Cerebellar nuclear complex (tissue), 1 donor: ENCODE measurements around the gene RFX4.
"Not testable (repeated sequence)": the region's sequence is repeated elsewhere in the genome, so short reads cannot be mapped to it uniquely, and the experiment has no call there.

ENCODE experiments used
- DNase-seq, 2 experiments: peaks; one replicate each; lab custom pipeline; 2025; lab: John Stamatoyannopoulos, UW

Gene RFX4

GRCh38 chr12:106594447-106594846 is 11.6 kb downstream of the RFX4 start:
- no peak for DNase-seq

GRCh38 chr12:106595268-106595667 is 12.5 kb downstream of the RFX4 start:
- DNase-seq = no peak

GRCh38 chr12:106598003-106598402 is 15.2 kb downstream of the RFX4 start:
- no peak for DNase-seq

GRCh38 chr12:106599302-106599701 is 16.5 kb downstream of the RFX4 start:
- DNase-seq = no peak

- no peak for DNase-seq
Observed at GRCh38 chr12:106600503-106600902, 17.7 kb downstream of the RFX4 start.

GRCh38 chr12:106601031-106601430 is 18.2 kb downstream of the RFX4 start:
- DNase-seq = no peak

GRCh38 chr12:106601496-106601895 is 18.7 kb downstream of the RFX4 start:
- DNase-seq = no peak

GRCh38 chr12:106602076-106602475 is 19.3 kb downstream of the RFX4 start:
- DNase-seq = no peak

GRCh38 chr12:106605254-106605653 is 22.4 kb downstream of the RFX4 start:
- DNase-seq = no peak

GRCh38 chr12:106620588-106620987 is 37.8 kb downstream of the RFX4 start:
- not testable (repeated sequence) for DNase-seq

- DNase-seq = no peak
Observed at GRCh38 chr12:106625976-106626375, 43.2 kb downstream of the RFX4 start.

GRCh38 chr12:106629797-106630659 is 47.2 kb downstream of the RFX4 start:
- no peak for DNase-seq

GRCh38 chr12:106631150-106631549 is 48.3 kb downstream of the RFX4 start:
- no peak for DNase-seq

GRCh38 chr12:106631797-106632196 is 49.0 kb downstream of the RFX4 start:
- DNase-seq = no peak

- no peak for DNase-seq
Observed at GRCh38 chr12:106632797-106633450, 50.1 kb downstream of the RFX4 start.

GRCh38 chr12:106633451-106633823 is 50.6 kb downstream of the RFX4 start:
- no peak for DNase-seq

- no peak for DNase-seq
Observed at GRCh38 chr12:106634206-106634605, 51.4 kb downstream of the RFX4 start.

- no peak for DNase-seq
Observed at GRCh38 chr12:106643000-106643399, 60.2 kb downstream of the RFX4 start.

- DNase-seq = no peak
Observed at GRCh38 chr12:106644335-106645073, 61.7 kb downstream of the RFX4 start.

- DNase-seq = no peak
Observed at GRCh38 chr12:106645074-106645421, 62.2 kb downstream of the RFX4 start.

GRCh38 chr12:106645465-106646330 is 62.9 kb downstream of the RFX4 start:
- no peak for DNase-seq

GRCh38 chr12:106646472-106646871 is 63.7 kb downstream of the RFX4 start:
- no peak for DNase-seq
